SK-N-SH treated with all-trans-retinoic acid at 6 μM for 48 hours (cell line): ENCODE data around the gene ZNF57.

Experiments used
- ARNTL ChIP-seq: fragments of 450-650 bp; formaldehyde crosslinking; IDR thresholded peaks from 2 replicates; pipeline ENCODE4 v1.5.0; 2020; ENCODE audit warnings: low read depth, mild to moderate bottlenecking, moderate library complexity, borderline replicate concordance
- BACH2 ChIP-seq: fragments of 250-450 bp; sonication (Bioruptor Pico); IDR thresholded peaks from 2 replicates; pipeline ENCODE4 v1.9.0; 2021; ENCODE audit warnings: mild to moderate bottlenecking, borderline replicate concordance
- CREB5 ChIP-seq: fragments of 250-450 bp; sonication (Bioruptor Pico); IDR thresholded peaks from 2 replicates; pipeline ENCODE4 v1.5.1; 2020; ENCODE audit warnings: low read depth, mild to moderate bottlenecking, moderate library complexity
- CSDC2 ChIP-seq: fragments of 250-450 bp; sonication (Bioruptor Pico); IDR thresholded peaks from 2 replicates; pipeline ENCODE4 v1.5.0; 2020; ENCODE audit warnings: mild to moderate bottlenecking, moderate library complexity
- ESRRG ChIP-seq: fragments of 250-450 bp; sonication (Bioruptor Pico); IDR thresholded peaks from 2 replicates; pipeline ENCODE4 v1.6.1; 2021; ENCODE audit warnings: mild to moderate bottlenecking
- PATZ1 ChIP-seq: fragments of 250-450 bp; sonication (Bioruptor Pico); IDR thresholded peaks from 2 replicates; pipeline ENCODE4 v1.8.0; 2020; ENCODE audit warnings: mild to moderate bottlenecking, moderate library complexity, borderline replicate concordance
- POU6F1 ChIP-seq: fragments of 250-450 bp; sonication (Bioruptor Pico); IDR thresholded peaks from 2 replicates; pipeline ENCODE4 v1.8.0; 2021; ENCODE audit warnings: low read depth, mild to moderate bottlenecking, moderate library complexity, borderline replicate concordance
- RARB ChIP-seq: fragments of 250-450 bp; sonication (Bioruptor Pico); IDR thresholded peaks from 2 replicates; pipeline ENCODE4 v1.8.0; 2021; ENCODE audit warnings: mild to moderate bottlenecking, moderate library complexity
- TCF4 ChIP-seq: fragments of 250-450 bp; sonication (Bioruptor Pico); IDR thresholded peaks from 2 replicates; pipeline ENCODE4 v1.8.0; 2021; ENCODE audit warnings: mild to moderate bottlenecking, moderate library complexity, borderline replicate concordance
- ZC3H10 ChIP-seq: fragments of 250-450 bp; sonication (Bioruptor Pico); IDR thresholded peaks from 2 replicates; pipeline ENCODE4 v1.5.1; 2021; ENCODE audit warnings: mild to moderate bottlenecking, moderate library complexity
- ZNF565 ChIP-seq: fragments of 450-650 bp; formaldehyde crosslinking; conservative IDR thresholded peaks from 2 replicates; pipeline ENCODE4 v1.5.0; 2020; ENCODE audit warnings: low read depth, mild to moderate bottlenecking, moderate library complexity
- ZNF70 ChIP-seq: fragments of 450-650 bp; formaldehyde crosslinking; IDR thresholded peaks from 2 replicates; pipeline ENCODE4 v1.5.0; 2020; ENCODE audit warnings: mild to moderate bottlenecking, moderate library complexity
- ZNF8 ChIP-seq: fragments of 450-650 bp; formaldehyde crosslinking; IDR thresholded peaks from 2 replicates; pipeline ENCODE4 v1.5.0; 2020; ENCODE audit warnings: mild to moderate bottlenecking, moderate library complexity

- TF ChIP-seq ARNTL (CRISPR knock-in tag): no peak
- no peak for TF ChIP-seq POU6F1 (CRISPR knock-in tag)
- no peak for TF ChIP-seq TCF4 (CRISPR knock-in tag)
- TF ChIP-seq ZNF565 (CRISPR knock-in tag): no peak
- TF ChIP-seq ZNF70: no peak
- no peak for TF ChIP-seq ESRRG
- no peak for TF ChIP-seq CSDC2
- no peak for TF ChIP-seq ZNF8 (CRISPR knock-in tag)
- no peak for TF ChIP-seq BACH2 (CRISPR knock-in tag)
- no peak for TF ChIP-seq RARB (CRISPR knock-in tag)
- TF ChIP-seq CREB5 (CRISPR knock-in tag): no peak
- no peak for TF ChIP-seq ZC3H10 (CRISPR knock-in tag)
- TF ChIP-seq PATZ1 (CRISPR knock-in tag): no peak
Measured at GRCh38 chr19:2885736-2886135, 15.0 kb upstream of the ZNF57 start.
